Measurements from ENCODE around the gene SCYL1. TPM values are rescaled to one million over a fixed set of nuclear protein-coding genes. Genes with fewer than 3 reads are reported as not detected.

SCYL1 gene
- total RNA-seq, 1 donor from 2014 or later: 81.2 TPM

GRCh38 chr11:65549096-65549495 lies 24.2 kb downstream of the SCYL1 start:
- H3K4me3 ChIP-seq (ENCODE audit: low read depth, low read length): no peak overlapping the region
- no peak for DNase-seq (ENCODE audit: low read depth)
- TF ChIP-seq, protein P1, sequence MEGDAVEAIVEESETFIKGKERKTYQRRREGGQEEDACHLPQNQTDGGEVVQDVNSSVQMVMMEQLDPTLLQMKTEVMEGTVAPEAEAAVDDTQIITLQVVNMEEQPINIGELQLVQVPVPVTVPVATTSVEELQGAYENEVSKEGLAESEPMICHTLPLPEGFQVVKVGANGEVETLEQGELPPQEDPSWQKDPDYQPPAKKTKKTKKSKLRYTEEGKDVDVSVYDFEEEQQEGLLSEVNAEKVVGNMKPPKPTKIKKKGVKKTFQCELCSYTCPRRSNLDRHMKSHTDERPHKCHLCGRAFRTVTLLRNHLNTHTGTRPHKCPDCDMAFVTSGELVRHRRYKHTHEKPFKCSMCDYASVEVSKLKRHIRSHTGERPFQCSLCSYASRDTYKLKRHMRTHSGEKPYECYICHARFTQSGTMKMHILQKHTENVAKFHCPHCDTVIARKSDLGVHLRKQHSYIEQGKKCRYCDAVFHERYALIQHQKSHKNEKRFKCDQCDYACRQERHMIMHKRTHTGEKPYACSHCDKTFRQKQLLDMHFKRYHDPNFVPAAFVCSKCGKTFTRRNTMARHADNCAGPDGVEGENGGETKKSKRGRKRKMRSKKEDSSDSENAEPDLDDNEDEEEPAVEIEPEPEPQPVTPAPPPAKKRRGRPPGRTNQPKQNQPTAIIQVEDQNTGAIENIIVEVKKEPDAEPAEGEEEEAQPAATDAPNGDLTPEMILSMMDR (conservative IDR thresholded peaks at IDR 0.05; ENCODE audit: low read depth, low read length): no peak

- H3K4me3 ChIP-seq (ENCODE audit: low read depth, low read length): no peak overlapping the region
- TF ChIP-seq, protein P1 (conservative IDR thresholded peaks at IDR 0.05; ENCODE audit: low read depth, low read length): peak; percentile 55
- no peak for DNase-seq (ENCODE audit: low read depth)
These were observed 26.9 kb downstream of the SCYL1 start for GRCh38 chr11:65551572-65552387.

DNA sequence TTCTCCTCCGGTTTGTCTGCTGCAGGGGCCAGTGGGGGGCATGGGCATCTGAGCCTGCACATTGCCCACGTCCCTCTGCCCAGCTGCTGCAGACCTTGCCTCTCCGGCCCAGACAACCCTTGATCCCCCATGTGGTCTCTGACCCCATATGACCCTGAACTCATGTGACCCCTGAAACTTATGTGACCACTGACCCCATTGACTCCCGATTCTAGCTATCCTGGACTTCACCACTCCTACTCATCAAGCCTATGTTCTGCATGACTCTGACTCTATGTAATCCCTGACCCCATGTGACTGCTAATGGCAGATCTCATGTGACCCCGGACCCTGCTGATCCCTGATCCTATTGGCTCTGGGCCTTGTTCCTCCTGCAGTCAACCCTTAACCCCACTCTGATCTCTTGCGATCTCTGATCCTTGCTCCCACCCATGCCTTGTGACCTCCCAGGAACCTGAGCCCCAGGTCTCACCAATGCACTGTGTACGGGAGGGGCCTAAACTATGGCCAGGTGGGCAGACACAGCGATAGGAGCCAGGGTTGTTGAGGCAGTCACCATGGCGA lies 27.6 kb downstream of the SCYL1 start:
- TF ChIP-seq, protein P1 (conservative IDR thresholded peaks at IDR 0.05; ENCODE audit: low read depth, low read length): no peak
- no peak overlapping the region for H3K4me3 ChIP-seq (ENCODE audit: low read depth, low read length)
- DNase-seq (ENCODE audit: low read depth): no peak

- no peak overlapping the region for H3K4me3 ChIP-seq (ENCODE audit: low read depth, low read length)
- no peak for DNase-seq (ENCODE audit: low read depth)
- TF ChIP-seq, protein P1 (conservative IDR thresholded peaks at IDR 0.05; ENCODE audit: low read depth, low read length): no peak
These were observed 28.6 kb downstream of the SCYL1 start for GRCh38 chr11:65553301-65554001.

- TF ChIP-seq, protein P1 (conservative IDR thresholded peaks at IDR 0.05; ENCODE audit: low read depth, low read length): no peak
- DNase-seq (ENCODE audit: low read depth): no peak
- H3K4me3 ChIP-seq (ENCODE audit: low read depth, low read length): no peak overlapping the region
These were observed 29.4 kb downstream of the SCYL1 start for GRCh38 chr11:65554057-65554818.

GRCh38 chr11:65554842-65555430 lies 30.1 kb downstream of the SCYL1 start:
- TF ChIP-seq, protein P1 (conservative IDR thresholded peaks at IDR 0.05; ENCODE audit: low read depth, low read length): no peak
- no peak for DNase-seq (ENCODE audit: low read depth)
- H3K4me3 ChIP-seq (ENCODE audit: low read depth, low read length): no peak overlapping the region
